Eye (tissue), 1 donor: Measurements from ENCODE around the gene GABRP.
"Not testable (repeated sequence)": the region's sequence is repeated elsewhere in the genome, so short reads cannot be mapped to it uniquely, and the experiment has no call there.

Experiments used
- DNase-seq: peaks from one replicate; pipeline ENCODE4 v3.0.0-alpha.2; 2015

Gene GABRP

DNA sequence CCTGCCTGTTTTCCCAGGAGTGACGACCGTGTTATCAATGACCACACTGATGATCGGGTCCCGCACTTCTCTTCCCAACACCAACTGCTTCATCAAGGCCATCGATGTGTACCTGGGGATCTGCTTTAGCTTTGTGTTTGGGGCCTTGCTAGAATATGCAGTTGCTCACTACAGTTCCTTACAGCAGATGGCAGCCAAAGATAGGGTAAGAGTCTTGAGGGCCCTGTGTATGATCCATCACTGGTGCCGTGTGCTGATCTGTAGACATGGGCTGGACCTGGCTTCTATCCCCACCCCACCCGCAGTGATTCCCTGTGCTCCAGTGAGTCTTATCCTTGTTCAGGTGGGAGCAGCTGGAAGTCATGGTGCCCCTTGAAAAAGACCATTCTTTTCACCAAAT lies 26.0 kb downstream of the GABRP start:
- peak; percentile 44 for DNase-seq

DNA sequence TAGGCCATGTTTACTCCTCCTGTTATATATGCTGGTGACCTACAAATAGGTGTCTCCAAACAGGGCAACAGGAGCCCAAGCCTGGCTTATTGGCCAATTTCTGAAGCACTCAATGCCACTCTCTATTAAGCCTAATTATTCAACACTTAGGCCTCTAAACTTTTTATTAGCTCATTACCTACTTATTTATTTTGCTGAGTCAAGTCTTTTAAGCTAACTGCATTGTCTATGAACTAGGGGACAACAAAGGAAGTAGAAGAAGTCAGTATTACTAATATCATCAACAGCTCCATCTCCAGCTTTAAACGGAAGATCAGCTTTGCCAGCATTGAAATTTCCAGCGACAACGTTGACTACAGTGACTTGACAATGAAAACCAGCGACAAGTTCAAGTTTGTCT lies 28.2 kb downstream of the GABRP start:
- no peak for DNase-seq

DNA sequence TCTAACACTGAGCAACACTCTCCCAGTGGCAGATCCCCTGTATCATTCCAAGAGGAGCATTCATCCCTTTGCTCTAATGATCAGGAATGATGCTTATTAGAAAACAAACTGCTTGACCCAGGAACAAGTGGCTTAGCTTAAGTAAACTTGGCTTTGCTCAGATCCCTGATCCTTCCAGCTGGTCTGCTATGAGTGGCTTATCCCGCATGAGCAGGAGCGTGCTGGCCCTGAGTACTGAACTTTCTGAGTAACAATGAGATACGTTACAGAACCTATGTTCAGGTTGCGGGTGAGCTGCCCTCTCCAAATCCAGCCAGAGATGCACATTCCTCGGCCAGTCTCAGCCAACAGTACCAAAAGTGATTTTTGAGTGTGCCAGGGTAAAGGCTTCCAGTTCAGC lies 29.7 kb downstream of the GABRP start:
- DNase-seq, result no peak

DNA sequence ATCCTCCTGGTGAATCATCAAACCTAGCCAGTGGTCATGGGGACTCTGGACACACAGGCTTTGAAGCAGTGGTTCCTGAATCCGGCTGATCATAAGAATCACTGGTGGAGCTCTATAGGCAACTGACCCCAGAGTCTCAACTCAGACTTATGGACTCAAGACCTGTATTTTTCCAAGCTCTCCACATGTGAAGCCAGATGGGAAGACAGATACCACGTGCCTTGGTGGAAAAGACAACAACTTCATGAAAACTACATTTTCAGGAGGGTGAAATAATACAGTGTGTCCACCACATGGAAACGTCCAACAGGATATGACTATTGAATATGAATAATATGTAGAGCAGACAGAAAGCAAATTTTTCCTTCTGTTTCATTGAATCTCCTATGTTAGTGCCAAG lies 33.7 kb downstream of the GABRP start:
- no peak for DNase-seq

DNA sequence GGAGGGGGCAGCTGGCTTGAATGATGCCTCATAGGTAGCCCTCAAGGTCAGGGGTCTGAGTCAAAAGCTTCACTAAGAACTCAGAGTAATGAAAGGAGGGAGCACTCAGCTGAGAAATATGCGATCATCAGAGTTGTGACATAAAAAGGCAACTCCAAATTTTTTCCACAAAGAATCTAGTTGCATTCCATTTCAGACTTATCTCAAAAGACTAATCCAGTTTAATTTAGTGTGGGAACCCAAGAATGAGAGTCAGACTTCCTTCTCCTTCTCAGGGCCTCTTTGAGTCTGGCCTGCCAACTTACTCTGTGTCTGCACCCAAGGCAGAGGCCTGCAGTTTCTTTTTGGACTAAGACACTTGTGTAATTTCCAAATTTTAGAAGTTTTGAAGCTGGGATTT lies 34.7 kb downstream of the GABRP start:
- peak; percentile 33 for DNase-seq

DNA sequence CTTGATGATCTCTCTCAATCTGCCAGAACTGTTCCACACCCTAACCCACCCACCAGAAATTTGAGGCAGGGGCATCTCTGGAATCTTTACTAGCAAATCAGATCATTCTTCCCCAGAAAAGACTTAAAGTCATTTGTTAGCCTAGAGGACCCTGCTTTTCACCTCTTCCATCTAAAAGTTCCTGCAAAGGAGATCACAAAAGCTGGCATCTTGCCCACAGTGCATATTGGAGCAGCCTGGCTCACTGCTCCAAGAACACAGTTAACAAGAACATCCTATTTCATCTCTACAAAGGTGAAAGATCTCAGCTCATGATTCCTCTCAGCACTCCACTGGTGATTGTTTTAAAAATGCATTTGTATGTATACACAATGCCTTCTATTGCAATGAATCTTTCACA lies 36.3 kb downstream of the GABRP start:
- DNase-seq, result no peak

DNA sequence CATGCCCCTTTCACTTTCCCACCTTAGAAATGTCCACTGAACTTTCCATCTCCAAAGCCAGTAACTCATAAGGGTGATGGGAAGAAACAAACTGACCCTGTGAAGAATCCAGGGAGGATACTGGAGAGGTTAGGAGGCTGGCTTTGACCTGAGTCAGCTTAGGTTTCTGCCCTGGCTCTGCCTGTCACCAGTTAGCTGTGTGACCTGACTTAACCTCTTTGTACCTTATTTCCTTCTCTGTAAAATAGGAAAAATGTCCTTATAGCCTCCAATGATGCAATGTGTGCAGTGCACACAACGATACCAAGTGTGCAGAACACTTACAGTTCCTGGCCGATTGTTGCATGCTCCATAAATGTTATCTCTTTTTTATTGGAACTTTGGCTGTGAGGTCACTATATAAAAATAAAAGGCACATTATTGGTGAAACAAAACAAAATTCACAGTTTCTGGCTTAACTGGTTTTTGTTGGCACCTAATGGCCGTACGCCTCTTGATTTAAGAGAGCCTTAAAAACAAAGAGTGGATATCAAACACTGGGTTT lies 37.8 kb downstream of the GABRP start:
- DNase-seq, result no peak

DNA sequence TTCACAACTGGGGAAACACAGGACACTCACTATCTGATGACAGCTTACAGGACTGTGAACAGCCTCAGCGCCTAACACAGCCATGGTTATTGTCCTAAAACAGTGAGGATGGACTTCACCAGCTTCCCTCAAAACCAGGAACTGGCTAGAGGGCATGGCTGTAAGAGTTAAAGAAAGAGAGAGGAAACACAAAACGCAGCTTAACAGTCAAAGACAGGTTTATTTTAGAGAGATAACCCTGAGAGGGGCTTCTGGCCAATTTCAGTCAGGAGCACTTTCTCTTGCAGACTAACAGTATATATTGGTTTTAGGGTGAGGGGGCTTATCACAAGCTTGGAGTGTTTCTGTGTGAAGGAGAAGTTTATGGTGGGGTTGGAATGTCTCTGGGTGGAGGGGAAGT lies 42.6 kb downstream of the GABRP start:
- DNase-seq, result no peak

DNA sequence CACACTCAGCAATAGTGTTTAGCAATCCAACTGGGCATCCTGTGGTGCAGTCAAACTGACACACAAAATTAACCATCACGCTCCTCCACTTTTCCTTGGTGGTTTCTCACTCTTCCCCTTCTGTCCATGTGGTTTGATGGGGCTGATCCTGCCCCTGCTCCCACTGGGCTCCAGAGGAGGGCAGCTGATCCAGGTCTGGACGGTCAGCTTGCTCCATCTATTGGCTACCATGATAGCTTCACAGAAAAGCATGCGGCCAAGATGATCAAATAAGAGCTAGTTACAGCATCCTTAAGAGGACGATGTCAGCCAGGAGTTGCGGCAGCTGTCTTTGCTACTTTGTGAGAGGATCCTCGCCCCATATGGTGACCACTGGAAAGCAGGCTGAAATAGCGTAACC lies 48.7 kb downstream of the GABRP start:
- DNase-seq, result no peak

DNA sequence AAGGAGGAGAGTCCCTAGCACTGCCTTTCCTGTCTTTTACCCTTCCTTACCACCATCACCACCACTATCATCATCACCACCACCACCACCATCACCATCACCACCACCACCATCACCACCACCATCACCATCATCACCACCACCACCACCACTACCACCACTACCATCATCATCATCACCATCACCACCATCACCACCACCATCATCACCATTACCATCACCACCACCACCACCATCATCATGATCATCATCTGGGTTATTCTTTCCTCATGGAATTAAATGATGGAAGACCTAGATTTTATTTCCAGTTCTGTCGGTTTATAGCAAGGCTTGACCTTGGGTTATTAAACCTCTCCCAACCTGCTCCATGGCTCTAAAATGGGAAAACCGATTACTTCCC lies 50.5 kb downstream of the GABRP start:
- DNase-seq, result not testable (repeated sequence)

DNA sequence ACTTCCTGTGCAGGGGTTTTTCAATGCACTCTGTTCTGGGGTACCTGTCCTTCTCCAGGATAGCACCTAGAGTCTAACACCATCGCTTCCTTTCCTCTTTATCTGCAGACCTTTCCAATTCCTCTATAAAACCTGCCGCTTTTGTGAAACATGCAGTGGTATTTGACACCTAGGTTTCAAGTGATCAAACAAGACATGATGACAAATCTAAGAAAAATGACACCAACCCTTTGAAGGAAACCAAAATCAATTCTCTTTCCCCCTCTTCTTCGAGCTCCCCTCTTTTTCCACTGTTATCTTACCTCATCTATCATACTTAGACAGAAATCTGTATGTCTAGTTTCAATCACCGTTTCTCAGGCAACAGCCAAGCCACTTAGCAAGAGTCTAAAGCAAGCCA lies 52.7 kb downstream of the GABRP start:
- DNase-seq, result no peak

DNA sequence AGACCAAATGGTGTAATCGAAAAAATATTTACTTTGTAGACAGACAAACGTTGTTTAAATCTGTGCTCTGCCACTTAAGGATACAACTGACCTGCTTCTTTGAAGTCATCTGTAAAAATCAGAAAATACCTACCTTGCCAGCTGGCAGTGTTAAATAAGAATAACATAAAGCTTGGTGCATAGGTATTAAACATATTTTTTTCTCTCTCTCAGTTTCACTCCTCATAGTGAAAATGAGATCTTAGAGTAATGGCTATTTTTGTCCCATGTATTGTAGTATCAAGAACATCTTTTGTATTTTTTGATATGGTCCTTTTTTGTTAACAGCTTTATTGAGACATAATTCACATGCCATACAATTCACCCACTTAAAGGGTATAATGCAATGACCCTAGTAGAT lies 60.3 kb downstream of the GABRP start:
- DNase-seq, result no peak

DNA sequence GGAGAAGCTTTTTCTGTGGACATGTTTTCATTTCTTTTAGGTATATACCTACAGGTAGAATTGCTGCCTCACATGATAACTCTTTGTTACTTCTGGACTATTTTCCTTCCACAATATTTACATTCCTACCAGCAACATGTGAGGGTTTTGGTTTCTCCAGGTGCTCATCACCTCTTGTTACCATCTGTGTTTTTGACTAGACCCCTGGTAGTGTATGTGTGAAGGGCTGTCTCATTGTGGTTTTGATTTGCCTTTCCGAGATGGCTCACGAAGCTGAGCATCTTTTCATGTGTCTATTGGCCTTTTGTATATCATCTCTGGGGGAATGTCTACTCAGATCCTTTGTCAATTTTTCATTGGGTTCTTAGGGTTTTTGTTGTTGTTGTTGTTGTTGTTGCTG lies 61.1 kb downstream of the GABRP start:
- DNase-seq, result no peak

DNA sequence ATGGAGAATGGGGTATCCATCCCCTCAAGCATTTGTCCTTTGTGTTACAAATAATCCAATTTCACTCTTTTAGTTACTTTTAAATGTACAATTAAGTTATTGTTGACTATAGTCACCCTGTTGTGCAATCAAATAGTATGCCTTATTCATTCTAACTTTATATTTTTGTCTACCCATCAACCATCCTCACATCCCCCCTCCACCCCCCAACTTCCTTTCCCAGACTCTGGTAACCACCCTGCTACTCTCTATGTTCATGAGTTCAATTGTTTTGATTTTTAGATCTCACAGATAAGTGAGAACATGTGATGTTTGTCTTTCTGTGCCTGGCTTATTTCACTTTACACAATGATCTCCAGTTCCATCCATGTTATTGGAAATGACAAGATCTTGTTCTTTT lies 62.9 kb downstream of the GABRP start:
- DNase-seq, result no peak

DNA sequence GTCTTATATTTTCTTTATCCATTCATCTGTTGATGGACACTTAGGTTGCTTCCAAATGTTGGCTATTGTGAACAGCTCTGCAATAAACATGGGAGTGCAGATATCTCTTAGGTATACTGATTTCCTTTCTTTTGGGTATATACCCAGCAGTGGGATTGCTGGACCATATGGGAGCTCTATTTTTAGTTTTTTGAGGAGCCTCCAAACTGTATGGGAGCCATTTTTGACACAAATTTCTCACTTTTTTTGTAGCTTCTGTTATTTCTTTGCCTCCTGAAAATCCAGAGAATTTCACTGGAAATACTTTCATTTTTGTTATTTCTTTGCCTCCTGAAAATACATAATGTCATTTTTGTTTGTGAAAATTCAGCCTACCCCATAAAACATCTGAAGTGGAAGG lies 63.3 kb downstream of the GABRP start:
- DNase-seq, result no peak

DNA sequence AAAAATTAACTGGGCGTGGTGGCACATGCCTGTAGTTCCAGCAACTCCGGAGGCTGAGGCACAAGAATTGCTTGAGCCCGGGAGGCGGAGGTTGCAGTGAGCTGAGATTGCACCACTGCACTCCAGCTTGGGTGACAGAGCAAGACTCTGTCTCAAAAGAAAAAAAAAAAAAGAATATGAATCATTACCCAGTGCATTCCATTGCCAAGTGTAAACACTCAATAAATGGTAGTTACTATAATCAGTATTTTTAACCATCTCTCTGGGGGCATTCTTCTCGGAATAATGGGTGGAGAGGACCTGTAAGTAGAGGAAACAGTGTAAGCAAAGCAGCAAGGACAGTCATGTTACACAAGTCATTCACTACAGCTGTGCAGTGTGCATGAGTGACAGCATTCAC lies 64.5 kb downstream of the GABRP start:
- DNase-seq, result no peak

DNA sequence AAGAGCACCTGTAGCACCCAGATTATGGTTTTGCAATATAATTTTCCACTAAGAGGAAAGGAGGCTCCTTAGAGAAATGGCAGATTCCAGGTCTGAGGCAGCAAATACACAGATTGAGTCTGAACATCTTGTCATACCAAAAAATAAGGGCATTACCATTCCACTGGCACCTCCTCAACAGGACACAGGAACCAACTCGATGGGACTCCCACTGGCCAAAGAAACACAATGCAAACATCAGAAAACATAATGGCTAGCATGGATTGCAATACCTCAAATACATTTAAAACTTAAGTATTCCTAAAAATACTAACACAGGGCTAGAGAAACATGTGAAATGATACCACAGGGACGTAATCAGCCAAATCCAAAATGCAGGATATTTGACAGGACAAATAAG lies 65.8 kb downstream of the GABRP start:
- DNase-seq, result no peak

DNA sequence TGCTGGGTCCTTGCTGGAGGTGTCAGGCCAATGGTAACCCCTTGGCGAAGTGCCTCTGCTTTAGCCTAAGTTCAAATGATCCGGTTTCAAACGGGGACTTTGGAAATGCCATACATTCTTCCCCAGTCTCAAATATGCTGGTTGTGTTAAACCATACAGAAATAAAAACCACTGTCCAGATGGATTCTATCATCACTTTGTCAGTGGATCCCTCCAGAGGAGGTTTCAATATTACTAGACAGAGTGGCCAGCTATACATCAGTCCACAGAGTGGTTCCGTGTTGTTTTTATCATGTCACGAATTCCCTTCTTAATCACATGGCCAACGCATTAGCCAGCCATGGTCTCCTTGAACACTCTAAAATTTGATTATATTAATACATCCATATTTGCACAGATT lies 71.0 kb downstream of the GABRP start:
- DNase-seq, result no peak

DNA sequence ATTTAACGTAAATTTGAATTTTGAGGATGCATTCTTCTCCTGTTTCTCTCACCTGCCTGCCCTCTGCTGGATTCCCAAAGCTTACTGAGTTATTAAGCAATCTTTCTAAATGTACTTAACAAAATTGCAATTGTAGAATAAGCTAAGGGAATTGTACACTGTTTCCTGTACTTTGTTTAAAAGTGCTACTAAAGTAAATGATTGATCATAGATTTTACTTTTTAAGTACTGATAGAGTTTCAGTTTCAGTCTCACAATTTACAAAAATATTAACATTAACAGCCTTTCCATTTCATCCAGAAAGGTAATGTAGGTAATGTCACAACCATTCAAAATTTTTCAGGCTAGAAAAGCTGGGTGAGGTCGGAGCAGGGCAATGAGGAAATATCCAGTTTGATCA lies 73.5 kb downstream of the GABRP start:
- DNase-seq, result no peak

DNA sequence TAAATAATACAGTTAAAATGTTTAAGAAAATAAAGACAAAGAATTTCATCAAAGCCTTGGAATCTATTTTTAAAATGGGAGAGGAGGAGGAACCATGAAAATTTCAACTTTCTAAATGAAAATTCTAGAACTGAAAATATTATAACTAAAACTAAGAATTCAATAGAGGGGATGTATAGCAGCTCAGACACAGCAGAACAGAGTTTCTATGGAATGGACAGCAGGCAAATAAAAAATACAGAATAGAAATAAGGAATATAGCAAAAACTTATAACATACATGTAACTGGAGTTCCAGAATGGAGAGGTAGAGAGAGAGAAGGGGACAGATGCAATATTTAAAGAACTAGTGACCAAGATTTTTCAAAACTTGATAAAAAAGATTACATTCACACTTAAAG lies 76.9 kb downstream of the GABRP start:
- peak; percentile 23 for DNase-seq

DNA sequence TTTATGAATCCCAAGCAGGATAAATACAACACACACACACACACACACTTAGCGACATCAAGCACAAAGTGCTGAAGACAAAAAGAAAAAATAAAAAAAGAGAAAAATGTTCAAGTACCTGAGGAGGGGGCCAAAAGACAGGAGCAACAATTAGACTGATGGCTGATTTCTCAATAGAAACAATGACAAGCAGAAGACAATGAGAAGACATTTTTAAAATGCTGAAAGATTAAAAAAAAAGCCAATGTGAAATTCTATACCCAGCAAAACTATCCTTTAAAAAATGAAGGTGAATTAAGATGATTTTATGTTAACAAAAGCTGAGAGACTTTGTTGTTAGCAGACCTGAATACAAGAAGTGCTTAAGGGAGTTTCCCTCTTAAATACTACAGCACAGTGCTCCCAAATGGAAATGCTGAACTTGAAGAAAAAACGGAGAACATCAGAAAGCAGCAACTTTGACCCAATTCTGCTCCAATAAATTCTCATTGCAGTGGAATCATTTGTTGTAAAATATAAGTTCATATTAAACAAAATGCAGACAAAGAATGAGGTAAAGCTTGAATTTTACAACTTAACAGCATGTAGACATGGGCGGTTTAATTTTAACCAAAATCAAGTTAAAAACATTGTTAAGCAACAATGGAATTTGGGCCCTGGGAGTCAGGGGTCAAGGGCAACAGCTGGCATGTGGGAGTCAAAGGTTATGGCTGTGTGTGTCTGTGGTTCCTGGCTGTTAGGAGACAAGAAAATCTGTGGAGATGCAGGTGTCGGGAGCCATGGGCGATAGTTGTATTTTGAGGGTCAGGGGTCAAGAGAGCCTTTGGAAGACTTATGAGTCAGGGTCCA lies 77.5 kb downstream of the GABRP start:
- peak; percentile 57 for DNase-seq

DNA sequence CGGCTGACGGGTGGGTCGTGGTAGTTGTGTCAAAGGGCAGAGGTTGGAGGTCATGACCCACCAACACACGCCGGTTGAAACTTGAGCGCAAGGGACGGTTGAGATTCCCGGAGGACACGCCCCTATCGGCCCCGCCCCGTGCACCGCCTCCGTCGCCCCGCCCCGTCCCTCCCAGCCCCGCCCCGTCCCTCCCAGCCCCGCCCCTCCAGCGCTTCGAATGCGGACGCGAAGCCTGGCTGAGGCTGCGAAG lies 78.1 kb downstream of the GABRP start:
- no peak for DNase-seq

DNA sequence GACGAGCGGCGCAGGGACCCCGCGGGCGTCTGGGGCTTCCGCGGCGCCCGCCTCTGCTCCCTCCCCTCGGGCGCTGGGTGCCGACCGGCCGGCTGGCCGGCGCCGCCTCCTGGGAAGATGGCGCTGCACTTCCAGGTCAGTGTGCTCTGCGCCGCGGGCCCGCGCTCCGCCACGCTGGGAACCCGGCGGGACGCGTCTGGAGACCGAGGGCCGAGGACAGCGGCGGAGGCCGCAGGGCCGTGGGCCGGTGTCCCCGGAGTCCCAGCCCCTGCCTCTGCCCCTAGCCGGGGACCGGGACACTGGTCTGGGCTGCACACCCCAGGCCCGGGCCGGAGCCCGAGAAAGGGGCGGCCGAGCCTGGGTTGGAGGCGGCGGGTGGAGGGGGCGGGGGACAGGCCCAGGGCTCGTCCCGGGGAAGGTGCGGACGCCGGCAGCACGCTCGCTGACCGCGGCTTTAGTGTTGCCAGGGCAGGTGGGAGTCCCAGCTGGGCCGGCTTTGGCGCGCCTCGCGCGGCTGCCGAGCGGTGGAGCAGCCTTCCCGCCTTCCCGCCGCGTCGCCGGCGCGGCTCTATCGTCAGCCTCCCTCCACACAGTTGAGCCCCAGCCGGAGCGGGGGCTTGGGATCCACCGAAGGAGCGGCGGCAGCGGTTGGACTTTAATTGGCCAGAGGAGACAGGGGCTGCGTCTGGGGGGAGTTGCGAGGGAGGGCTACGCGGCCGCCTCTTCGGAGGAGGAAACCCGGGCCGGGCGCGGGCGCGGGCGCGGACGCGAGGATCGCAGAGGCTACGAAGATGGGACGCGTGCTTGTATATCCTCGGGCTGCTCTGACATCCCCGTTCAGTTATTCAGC lies 78.6 kb downstream of the GABRP start, which contains the start of gene RANBP17:
TSS of gene RANBP17 (plus strand) at position 102 of the 850 bp plus-strand sequence.
- DNase-seq, result peak; percentile 88

DNA sequence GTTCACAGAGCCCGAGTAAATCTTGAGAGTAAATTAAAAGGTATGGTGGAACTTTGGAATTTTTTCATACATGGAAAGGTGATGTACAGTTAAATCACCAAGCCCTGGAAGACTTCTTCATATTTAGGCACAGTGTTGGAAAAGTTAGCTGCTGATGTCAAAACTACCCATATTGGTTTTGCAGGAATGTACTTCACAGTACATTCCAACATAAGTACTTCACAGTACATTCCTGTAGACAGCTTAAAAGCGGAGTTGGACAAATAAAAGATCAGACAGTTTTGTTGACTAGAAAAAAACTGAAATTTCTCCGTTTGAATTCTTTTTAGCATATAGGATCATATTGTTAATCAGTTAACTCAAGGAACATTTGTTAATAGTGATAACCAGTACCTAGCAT lies 80.1 kb downstream of the GABRP start:
- DNase-seq, result peak; percentile 12
